Spleen (tissue), 7 donors: ENCODE data around the gene CDC42BPA.
"Not testable (repeated sequence)": the region's sequence is repeated elsewhere in the genome, so short reads cannot be mapped to it uniquely, and the experiment has no call there.

Source experiments
- CTCF ChIP-seq, 11 experiments: fragments of 200-600 bp in 7 of 11; fragments of 450-650 bp in 4 of 11; sonication (generic) in 4 of 11; IDR thresholded peaks in 8 of 11; conservative IDR thresholded peaks in 3 of 11; 1 replicate in 7 of 11; 2 replicates in 4 of 11; pipeline versions ENCODE4 v1.4.0 to v1.8.0; 2016 to 2021; ENCODE audit warnings: antibody characterized with exemption in 11 of 11, inconsistent platforms in 4 of 11, mild to moderate bottlenecking in 1 of 11
- POLR2AphosphoS5 ChIP-seq, 3 donors: sonication (generic); formaldehyde crosslinking; IDR thresholded peaks; one replicate each; pipeline ENCODE4 v1.5.1; 2017; ENCODE audit warnings: antibody characterized with exemption in 3 of 3
- donor health status: DM: no; HTN: no; CAD: no; lungs with moderate emphysema.
- donor health status: DM: no; HTN: no; CAD: no.
- donor health status: DM: no; HTN: no; CAD: no.

- not testable (repeated sequence) for TF ChIP-seq POLR2AphosphoS5 (IDR thresholded peaks at IDR 0.05); CTCF (IDR thresholded peaks at IDR 0.05 in 8 of 11, conservative IDR thresholded peaks at IDR 0.05 in 3 of 11)
Measured at GRCh38 chr1:226955857-226956256, 362.4 kb downstream of the CDC42BPA start.
